Measurements from ENCODE around the gene CLUH.
A peak's percentile ranks its signal among the peaks of the same experiment; 100 is the strongest.
"Not testable (repeated sequence)": the region's sequence is repeated elsewhere in the genome, so short reads cannot be mapped to it uniquely, and the experiment has no call there.

The CLUH gene

DNA sequence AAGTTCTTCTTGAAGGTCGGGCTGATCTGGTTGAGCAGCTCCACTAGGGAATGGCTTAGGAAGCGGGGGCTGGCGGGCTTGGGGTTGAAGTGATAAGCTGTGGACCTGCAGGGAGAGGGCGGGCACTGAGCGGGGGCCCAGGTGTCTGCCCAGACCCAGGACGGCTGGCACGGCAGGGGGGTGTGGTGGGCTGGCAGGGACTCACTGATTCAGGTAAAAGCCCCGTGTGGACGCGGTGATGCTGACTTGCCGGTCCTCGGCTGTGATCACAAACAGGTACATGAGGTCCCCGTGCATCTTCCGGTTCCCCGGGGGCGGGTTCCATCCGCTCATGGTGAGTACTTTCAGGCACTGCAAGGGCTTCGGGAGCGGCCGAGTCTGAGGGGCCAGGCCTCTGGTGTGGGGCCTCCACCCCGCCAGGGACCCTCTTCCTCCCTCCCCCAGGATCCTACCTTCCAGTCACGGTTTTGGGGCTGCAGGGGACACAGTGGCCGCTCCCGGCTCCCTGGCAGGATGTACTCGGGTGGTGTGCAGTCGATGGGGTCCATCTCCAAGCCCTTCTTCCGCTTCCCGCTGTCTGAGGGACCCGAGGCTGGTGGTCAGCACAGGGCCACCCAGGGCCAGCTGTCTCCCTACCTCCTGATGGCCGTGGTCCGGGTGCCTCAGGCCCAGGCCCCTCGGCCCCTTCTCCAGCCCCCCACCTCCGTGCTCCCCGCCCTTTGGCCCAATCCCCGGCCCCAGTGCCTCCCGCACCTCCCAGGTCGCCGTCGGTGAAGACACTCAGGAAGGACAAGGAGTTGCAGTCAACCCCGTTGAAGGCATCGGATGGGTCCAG lies 10.2 kb downstream of the CLUH start:
- no peak for DNase-seq

DNA sequence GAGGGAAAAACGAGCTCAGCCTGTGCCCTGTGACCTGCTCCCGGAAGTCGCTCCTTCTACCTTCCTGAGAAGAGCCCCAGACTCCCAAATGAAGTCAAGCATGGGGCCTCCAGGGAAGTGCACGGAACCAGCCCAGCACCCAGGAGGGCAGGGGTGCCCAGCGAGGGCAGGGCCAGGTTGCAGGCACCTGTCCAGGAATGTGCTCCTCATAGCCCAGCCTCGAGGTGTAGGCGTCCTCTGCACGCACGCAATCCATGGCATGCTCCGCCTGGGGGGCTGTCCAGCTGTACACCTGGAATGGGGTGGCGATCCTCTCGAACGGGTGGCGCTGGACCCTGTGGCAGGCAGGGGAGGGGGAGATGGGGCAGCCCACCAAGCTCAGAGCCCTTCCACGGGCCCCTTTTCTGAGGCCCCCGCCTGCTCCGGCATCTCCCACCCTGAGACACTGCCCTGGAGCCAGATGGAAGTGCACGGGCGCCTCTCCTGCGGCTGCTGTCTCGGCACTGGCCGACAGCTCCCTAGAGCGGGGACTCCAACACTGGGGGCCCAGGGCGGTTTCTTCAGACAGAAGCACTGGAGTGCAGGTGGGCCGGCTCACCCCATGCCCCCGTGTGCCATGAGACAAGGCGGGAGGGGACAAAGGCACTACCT lies 10.9 kb downstream of the CLUH start:
- DNase-seq: no peak

DNA sequence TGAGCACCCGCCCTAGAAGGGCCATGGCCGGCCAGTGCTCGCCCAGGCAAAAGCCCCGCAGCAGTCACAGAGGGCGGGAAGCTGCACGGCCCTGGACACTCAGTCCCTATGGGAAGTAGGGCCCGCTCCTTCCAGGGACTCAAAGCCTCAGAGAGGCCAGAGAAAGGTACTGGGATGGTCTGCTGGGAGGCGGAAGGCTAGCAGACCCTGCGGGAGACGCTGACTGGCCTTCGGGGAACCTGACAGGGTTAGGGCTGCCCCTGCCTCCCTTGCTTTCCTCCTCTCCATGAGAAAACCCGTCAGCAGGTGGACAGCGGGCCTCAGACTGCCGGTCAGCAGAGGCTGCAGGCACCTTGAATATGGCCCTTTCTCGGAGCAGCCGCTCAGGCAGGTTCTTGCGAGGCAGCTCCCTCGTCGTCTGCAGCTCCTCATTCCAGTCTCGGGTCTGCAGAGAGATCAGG lies 11.5 kb downstream of the CLUH start:
- DNase-seq: no peak

DNA sequence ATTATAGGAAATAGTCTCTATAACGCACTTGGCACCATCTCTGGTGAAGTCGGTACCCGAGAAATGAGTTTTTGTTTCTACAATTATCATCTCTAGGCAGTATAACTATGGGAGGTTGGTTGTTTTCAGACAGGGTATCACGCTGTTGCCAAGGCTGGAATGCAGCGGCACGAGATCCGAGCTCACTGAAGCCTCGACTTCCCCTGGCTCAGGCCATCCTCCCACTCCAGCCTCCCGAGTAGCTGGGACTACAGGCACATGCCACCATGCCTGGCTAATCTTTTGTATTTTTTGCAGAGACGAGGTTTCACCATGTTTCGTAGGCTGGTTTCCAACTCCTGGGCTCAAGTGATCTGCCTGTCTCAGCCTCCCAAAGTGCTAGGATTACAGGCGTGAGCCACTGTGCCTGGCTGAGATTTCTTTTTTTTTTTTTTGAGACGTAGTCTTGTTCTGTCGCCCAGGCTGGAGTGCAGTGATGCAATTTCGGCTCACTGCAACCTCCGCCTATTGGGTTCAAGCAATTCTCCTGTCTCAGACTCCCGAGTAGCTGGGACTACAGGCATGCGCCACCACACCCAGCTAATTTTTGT lies 12.3 kb downstream of the CLUH start:
- DNase-seq: not testable (repeated sequence)

DNA sequence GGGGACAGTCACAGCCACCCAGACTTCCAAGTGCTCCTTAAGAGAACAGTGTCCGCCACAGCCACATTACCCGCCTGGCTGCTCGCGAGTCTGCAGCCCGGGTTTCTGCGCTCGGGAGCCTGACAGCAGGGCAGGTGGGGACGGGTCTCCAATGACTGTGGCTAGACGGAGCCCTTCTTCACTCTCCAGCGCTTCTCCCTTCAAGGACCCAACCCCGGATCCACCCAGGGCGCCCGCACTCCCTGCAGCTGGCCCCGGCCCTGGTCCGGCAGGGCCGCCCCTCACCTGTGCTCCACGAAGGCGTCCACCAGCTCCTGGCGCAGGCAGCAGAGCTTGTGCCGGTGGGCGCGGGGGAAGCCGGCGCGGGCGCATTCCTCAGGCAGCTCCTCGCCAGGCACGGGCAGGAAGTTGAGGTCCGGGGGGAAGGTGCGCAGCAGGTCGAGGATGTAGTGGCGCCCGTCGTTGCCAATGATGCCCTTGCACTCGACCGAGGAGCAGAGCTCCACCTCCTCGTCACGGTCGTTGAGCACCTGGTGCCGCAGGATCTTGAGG lies 13.9 kb downstream of the CLUH start:
- DNase-seq: no peak

DNA sequence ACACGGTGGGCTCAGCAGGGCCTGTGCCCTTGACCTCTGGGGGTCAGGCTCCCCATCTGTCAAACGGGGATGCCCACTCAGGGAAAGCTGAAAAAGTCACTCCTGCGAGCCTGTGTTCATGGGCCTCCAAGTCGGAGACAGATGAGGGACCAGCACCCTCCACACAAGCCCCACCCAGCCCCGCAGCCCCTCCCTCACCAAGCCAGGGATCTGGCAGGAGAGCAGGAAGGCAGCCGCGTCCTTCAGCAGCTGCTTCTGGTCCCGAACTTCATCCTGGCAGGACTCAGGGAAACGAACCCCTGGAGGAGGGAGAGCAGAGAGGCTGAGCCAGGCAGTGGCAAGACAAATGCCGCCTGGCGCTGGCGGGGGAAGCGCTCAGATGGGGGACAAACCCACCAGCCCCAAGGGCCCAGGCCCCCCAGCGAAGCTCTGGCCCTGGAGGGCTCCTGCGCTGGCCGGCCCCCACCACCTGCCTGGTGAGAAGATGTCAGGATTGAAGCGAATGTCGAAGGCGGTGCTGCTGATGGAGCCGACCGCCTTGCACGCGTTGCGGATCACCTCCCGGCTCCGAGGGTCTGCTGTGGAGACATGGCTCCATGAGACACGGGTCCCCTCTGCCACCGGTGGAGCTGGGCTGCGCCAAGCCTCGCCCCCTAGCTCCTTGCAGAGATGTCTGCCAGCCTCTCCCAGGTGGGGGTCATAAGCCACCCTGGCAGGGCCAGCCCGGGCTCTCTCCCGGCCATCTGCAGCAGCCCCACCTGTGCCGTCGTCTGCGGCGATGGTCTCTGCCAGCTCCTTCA lies 15.4 kb downstream of the CLUH start:
- DNase-seq: no peak

DNA sequence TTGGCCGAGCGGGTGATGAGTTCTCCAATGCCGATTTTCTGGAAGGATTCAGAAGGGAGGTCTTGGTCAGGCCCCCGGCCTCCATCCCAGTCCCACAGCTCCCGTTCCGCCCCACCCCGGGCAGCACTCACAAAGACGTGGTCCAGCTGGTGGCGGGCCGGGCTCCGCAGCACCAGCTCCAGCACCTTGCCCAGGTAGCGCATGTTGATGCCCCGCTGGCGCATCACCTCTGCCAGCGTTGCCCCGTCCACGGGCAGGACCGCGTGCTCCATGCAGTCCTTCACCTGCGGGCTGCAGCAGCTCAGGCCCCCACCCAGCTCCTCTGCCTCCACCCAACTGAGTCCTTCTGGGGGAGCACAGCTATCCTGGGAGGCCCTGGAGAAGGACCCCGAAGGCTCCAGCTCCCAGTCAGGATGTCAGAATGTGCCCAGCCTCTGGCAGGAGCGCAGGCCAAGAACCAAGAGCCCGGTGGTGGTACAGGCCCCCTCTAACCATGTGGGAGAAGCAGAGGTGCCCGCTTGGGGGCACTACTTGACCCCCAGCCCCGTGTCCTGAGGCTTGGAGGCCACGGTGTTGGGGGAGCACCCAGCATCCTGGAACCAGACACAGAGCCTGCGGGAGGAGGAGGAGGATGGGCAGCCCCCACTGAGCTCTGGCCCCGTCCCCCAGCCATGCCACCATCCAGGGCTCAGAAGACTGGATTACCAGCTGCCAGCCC lies 16.2 kb downstream of the CLUH start:
- no peak for DNase-seq

DNA sequence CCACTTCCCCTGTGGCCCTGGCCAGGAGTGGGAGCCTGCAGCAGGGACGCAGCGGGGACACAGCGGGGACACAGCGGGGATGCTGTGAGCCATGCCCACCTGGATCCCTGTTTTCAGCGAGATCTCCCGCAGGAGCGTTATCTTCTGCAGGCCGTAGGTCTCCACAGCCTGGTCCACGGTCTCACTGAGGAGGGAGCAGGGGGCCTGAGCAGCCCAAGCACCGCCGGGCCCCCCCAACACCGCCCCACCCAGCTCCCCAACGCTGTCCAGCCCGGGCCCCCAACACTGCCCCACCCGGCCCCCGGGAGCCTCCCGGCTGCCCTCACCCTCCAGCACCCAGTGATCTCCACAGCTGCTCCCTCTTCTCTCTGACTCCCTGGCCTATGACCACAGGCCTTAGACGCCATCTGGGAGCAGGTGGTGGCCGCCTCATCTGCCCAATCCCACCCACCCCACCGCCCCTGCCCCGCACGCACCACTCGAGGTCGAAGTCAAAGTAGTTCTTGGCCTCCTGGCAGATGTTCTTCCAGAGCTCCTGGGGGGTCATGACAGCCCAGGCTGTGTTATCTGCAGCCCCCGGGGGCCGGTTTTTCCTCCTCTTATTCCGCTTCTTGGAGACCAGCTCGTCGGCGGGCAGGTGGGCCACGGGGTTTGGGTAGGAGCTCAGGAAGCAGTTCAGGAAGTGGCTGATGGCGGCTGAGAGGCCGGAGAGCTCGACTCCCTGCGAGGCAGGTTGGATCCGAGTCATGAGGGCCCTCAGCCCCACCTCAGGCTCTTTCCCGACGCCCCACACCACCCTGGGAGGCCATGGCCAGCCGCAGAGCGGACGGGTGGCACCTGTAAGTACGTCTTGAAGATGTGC lies 17.0 kb downstream of the CLUH start:
- DNase-seq: no peak

DNA sequence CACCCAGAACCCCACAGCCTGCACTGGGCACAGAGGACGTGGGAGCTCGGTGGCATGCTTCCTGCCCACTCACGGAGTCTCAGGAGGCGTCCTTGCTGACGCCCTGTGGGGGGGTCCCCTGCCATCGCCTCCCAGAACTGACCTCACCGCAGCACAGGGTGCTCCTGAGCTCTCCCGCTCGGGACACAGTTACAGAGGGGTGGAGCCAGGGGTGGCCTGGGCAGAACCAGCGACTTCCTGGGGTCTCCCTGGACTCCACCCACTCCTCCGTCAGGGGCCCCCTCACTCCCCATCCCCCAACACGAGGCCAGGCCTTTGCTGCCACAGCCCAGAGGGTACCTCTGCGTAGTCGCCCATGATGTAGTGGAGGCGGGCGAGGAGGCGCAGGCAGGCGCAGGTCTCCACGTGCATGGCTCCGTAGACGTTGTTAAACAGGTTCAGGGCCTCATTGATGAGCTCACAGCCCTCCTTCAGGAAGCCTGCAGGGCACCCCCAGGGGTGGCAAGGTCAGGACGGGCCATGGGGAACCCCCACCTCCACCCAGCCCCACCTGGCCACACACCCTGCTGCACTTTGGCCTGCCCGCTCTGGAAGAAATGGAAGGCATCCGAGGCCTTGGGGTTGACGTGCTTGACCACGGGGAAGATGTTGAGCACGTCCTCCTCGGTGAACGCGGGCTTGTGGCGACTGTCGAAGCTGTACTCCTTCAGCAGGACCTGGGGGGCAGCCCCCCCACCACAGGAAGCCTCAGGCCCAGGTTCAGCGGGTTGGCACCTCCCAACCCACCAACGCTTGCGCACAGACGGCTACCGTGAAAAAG lies 17.8 kb downstream of the CLUH start:
- no peak for DNase-seq

DNA sequence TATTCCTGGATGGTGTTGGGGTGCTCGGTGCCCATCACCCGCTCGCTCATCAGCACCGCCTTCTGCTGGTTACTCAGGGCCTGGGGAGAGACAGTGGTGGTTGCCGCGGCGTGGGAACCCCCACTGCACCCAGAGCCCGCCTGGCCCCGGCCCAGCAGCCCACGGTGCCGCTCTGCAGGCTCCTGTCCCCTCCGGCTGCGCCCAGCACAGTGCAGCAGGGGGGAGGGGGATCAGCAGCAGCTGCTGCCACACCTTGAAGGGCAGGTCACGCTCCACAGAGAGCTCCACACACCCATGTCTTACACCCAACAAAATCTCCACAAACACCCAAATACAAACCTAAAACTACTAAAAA lies 18.8 kb downstream of the CLUH start:
- DNase-seq: no peak

DNA sequence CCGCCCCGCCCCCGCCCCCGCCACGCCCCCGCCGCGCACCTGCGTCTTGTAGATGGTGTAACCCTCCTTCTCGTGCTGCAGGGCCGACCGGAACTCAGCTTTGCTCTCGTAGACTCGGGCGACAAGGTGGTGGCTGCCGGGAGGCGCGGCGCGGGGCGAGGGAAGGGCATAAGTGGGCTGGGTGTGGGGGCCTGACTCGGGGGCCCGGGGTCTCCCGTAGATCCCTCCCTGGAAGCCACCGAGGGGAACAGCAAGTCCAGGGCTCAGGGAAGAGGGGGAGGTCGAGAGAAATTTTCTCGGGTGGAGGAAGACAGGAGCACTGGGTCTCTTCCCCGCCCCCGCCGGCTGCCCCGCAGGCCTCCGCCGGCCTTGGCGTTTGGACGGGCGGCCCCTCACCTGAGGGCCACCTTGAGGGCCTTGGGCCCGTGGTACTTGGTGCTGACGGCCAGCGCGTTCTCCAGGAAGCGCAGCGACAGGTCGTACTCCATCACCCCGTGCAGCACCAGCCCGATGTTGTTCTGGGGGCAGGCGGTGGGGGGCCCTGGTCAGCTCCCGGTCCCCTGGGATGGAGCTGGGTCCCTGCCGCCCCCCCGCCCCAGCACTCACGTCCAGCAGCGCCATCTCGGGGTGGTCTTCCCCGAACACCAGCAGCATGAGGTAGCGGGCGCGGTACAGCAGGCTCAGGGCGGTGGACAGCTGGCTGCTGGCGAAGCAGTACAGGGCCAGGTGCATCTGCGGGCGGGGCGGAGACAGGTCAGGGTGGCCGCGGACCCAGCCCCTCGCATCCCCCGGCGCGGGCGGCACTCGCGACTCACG lies 19.4 kb downstream of the CLUH start:
- DNase-seq: no peak

DNA sequence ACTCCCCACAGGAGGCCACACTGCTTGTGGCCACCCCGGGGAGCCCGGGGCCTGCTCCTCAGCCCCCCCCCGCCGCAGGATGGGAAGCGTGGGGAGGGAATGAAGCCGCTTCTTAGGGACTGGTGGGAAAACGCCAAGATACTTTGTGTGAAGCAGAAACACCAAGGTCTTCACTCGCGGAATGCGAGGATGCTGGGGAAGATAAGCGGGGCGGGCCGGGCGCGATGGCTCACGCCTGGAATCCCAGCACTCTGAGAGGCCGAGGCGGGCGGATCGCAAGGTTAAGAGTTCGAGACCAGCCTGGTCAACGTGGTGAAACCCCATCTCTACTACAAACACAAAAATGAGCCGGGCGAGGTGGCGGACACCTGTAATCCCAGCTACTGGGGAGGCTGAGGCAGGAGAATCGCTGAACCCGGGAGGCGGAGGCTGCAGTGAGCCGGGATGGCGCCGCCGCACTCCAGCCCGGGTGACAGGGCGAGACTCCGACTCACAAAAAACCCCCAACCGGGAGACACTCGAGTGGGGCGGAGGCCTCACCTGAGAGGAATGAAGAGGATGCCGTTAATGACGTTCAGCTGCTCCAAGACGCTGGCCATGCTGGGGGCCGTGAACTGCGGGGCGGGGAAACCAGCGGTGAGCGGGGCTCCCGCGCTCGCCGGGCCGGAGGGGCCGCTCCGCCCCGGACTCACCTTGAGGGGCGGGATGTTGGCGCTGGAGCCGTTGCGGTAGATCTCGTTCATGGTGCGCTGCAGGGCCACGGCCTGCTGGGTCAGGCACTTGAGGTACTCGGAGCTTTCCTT lies 20.3 kb downstream of the CLUH start:
- no peak for DNase-seq

DNA sequence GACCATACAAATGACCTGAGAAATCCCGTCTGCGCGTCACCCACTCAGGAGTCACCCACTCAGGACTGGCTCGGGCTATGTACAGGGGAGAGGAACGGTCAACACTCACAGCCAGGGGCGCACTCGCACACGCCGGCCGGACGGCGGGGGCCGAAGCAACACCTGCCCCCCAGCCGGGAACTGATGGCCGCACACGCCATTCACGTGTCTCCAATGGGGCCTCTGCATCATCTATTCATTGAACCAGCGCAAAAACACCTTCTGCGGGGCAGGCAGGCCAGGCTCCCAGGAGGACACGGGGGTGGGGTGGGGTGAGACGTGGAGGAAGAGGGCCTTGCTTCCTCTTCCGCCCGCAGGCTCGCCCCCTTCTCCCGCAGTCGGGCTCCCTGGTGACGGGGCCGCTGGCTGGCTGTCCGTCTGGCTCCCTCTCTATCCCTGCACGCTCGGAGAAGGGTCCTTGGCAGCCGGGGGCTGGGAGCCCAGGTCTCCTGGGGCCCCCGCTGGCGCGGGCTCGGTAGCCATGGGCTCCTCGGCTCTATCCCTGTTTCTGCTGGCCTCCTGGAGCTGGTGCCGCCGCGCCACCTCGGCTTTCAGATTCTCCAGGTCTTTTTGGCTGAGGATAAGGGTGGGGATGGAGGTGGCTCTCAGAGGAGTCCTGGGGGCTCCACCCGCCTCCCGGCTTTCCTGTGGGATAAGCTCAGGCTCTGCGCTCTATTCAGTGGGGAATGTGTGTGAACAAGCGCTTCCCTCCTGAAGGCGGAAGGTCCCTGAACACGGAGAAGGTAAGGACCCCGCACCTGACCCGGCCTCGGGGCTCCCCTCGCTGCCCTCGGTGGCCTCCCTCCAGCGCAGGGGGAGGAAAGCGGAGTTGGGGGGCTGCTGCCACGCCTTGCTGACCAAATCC lies 21.1 kb downstream of the CLUH start:
- DNase-seq: peak; percentile 49

DNA sequence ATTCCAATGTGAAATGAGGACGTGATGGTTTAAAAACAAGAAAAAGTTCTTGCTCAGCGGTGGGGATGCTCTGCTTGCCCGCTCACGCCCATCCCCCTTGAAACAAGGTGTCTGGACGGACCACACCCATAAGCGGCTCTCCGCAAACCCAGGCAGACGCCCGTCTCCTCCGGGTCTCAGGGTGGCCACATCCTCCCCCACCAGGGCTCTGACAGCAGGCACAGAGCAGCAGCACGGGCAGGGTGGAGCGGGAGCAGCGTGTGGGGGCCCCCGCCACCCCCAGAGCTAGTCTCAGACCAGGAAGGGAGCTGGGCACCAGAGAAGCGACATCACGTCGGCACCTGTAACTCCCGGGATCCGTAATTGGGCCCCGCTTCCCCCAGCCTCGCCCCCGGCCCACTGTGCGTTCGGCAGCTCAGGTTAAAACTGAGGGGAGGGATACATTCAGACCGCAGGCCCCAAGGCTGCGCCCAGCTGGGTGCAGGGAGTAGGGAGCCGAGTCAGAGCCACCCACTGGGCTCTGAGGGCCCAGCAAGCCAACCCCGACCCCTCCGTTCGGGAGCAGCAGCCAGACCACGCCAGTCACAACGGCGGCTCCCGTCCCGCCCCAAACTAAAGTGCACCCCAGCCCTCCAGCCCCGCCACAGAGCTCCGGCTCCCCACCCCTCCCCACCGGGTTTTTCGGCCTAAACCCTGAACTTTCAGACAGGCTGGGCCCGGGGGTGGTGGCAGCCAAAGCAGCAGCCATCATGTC lies 22.0 kb downstream of the CLUH start:
- DNase-seq: no peak

DNA sequence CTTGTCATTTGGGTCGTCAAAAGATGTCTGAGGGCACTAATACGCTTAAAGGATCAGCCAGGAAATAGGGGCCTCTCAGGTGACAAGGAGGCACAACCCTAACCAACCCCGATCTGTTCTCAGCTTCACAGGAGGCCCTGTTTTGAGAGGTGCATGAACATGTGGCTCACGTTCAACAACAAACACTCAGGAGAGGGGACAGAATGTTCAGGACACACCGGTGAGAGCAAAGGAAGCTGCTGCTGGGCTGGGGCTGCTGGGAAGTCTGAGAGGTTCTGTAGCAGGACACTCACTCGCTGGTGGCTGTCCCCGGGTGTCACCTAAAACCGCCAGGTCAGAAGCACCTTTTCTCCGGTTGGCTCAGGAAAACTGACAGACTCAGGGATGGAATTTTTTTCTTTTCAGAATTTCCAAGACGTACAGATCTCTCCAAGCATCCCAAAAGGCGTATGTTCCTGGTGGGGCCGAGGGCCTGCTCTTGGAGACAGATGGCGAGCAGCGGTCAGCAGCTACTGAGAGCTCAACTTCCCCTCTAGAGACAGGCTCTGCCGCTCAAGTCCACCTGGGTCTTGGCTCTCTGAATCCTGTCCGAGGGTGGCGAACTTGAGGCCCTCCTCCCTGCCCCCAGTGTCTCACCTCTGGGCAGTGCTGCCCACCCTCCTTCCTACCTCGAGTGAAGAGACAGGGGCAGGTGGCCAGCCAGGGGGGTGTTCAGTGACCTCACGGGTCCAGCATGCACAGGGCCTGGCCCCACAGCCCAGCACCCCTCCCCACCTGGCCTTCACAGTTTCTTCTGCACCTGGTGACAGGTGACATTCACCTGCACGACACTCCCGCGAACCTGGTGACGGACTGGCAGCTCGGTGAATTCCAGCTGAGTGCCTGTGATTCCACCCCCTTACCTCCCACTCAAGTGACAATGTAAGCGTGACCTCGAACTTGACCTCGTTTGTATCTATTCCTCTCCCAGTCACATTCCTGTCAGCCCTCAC lies 22.9 kb downstream of the CLUH start:
- DNase-seq: peak; percentile 41

DNA sequence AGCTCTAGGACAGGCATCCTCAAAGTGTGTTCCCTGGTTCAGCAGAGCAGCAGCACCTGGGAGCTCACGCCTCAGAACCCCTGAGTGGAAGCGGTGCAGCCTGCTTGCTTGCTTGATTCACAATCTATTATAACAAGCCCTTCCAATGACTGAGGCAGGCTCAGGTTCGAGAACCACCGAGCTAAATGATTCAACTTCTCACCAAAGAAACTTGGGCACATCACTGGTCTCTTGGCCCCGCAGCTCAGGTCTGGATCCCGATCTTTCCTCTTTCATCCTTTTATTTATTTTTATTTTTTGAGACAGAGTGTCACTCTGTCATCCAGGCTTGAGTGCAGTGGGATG lies 24.5 kb downstream of the CLUH start:
- DNase-seq: no peak
